HepG2 (cell line): Measurements from ENCODE around the gene COQ7. TPM values are rescaled to one million over a fixed set of nuclear protein-coding genes. Genes with fewer than 3 reads are reported as not detected.

Experiments used
- CEBPZ ChIP-seq: IDR thresholded peaks from 2 replicates; pipeline ENCODE4 v1.6.1; 2012; ENCODE audit warnings: low read length, improper control_type of control experiment
- DNMT1 ChIP-seq: sonication (generic); formaldehyde crosslinking; IDR thresholded peaks from 2 replicates; pipeline ENCODE4 v1.5.1; 2020; ENCODE audit warnings: mild to moderate bottlenecking, missing genetic modification reagents
- FOXA3 ChIP-seq: IDR thresholded peaks from 2 replicates; pipeline ENCODE4 v1.6.1; 2016; ENCODE audit warnings: missing genetic modification reagents, missing compliant biosample characterization
- HES4 ChIP-seq: sonication (generic); formaldehyde crosslinking; IDR thresholded peaks from 2 replicates; pipeline ENCODE4 v1.9.0; 2021; ENCODE audit warnings: mild to moderate bottlenecking, missing genetic modification reagents, borderline replicate concordance
- HOXA9 ChIP-seq: sonication (generic); formaldehyde crosslinking; IDR thresholded peaks from 2 replicates; pipeline ENCODE4 v1.8.1; 2022; ENCODE audit warnings: missing genetic modification reagents, mild to moderate bottlenecking, moderate library complexity, borderline replicate concordance
- JARID2 ChIP-seq: sonication (generic); formaldehyde crosslinking; IDR thresholded peaks from 2 replicates; pipeline ENCODE4 v1.8.1; 2023; ENCODE audit warnings: missing genetic modification reagents, inconsistent platforms; ENCODE audit not compliant: insufficient replicate concordance
- MIER3 ChIP-seq: IDR thresholded peaks from 2 replicates; pipeline ENCODE4 v1.6.1; 2016; ENCODE audit warnings: missing compliant biosample characterization, borderline replicate concordance
- PCBP2 ChIP-seq: fragments of 200-400 bp; formaldehyde crosslinking; optimal IDR thresholded peaks from 2 replicates; pipeline ENCODE3; 2018; ENCODE audit warnings: low read length, low read depth; ENCODE audit not compliant: poor library complexity, severe bottlenecking
- RFX1 ChIP-seq: fragments of 450-650 bp; IDR thresholded peaks from 2 replicates; pipeline ENCODE4 v1.6.1; 2017
- YEATS2 ChIP-seq: sonication (generic); formaldehyde crosslinking; IDR thresholded peaks from 2 replicates; pipeline ENCODE4 v1.4.0; 2020; ENCODE audit warnings: missing genetic modification reagents, borderline replicate concordance
- ZBTB26 ChIP-seq: IDR thresholded peaks from 2 replicates; pipeline ENCODE4 v1.6.1; 2016; ENCODE audit warnings: missing compliant biosample characterization, missing genetic modification reagents, borderline replicate concordance
- ZFP37 ChIP-seq: sonication (generic); formaldehyde crosslinking; IDR thresholded peaks from 2 replicates; pipeline ENCODE4 v1.4.0; 2020; ENCODE audit warnings: missing genetic modification reagents, borderline replicate concordance
- ZMYM3 ChIP-seq: sonication (generic); formaldehyde crosslinking; IDR thresholded peaks from 2 replicates; pipeline ENCODE4 v1.5.1; 2020; ENCODE audit warnings: mild to moderate bottlenecking, missing genetic modification reagents
- ZNF121 ChIP-seq: sonication (generic); formaldehyde crosslinking; IDR thresholded peaks from 2 replicates; pipeline ENCODE4 v1.5.0; 2020; ENCODE audit warnings: mild to moderate bottlenecking, missing genetic modification reagents
- ZNF136 ChIP-seq: sonication (generic); formaldehyde crosslinking; IDR thresholded peaks from 2 replicates; pipeline ENCODE4 v1.8.1; 2022; ENCODE audit warnings: low read depth, mild to moderate bottlenecking, moderate library complexity, missing genetic modification reagents
- ZNF543 ChIP-seq: sonication (generic); formaldehyde crosslinking; IDR thresholded peaks from 2 replicates; pipeline ENCODE4 v1.4.0; 2020; ENCODE audit warnings: mild to moderate bottlenecking, missing genetic modification reagents
- ZNF616 ChIP-seq: sonication (generic); formaldehyde crosslinking; IDR thresholded peaks from 2 replicates; pipeline ENCODE4 v1.5.0; 2020; ENCODE audit warnings: low read depth, mild to moderate bottlenecking, missing genetic modification reagents
- ZNF724P ChIP-seq: sonication (generic); formaldehyde crosslinking; IDR thresholded peaks from 2 replicates; pipeline ENCODE4 v1.8.0; 2022; ENCODE audit warnings: missing genetic modification reagents, borderline replicate concordance
- ZSCAN25 ChIP-seq: sonication (generic); formaldehyde crosslinking; IDR thresholded peaks from 2 replicates; pipeline ENCODE4 v1.8.0; 2022; ENCODE audit warnings: mild to moderate bottlenecking, missing genetic modification reagents
- polyA plus RNA-seq, 8 experiments: library from polyadenylated mRNA; depleted of rRNA in 3 of 8; stranded (reverse) in 7 of 8; unstranded in 1 of 8; fragments of >200 nt; fragmentation: Illumina TruSeq in 4 of 8; extraction: Trizol in 4 of 8; gene quantifications; 2 replicates each; pipeline versions ENCODE4 v1.2.1 to v1.2.3, GENCODE V29; 2011 to 2016; ENCODE audit warnings: low read depth in 4 of 8, missing spikeins in 1 of 8, mixed read lengths in 1 of 8; ENCODE audit not compliant: insufficient read depth in 1 of 8
- total RNA-seq, 5 experiments: library from RNA; depleted of rRNA; stranded (reverse); fragments of >200 nt; fragmentation: Illumina TruSeq; extraction: Trizol; gene quantifications; 2 replicates each; pipeline ENCODE4 v1.2.3, GENCODE V29; 2016; ENCODE audit warnings: low read depth in 1 of 5
- TF ChIP-seq, protein P1 (sequence below): sonication (generic); formaldehyde crosslinking; IDR thresholded peaks from 2 replicates; pipeline ENCODE4 v1.4.0; 2020; ENCODE audit warnings: missing genetic modification reagents, borderline replicate concordance
- TF ChIP-seq, protein P2 (sequence below): sonication (generic); formaldehyde crosslinking; IDR thresholded peaks from 2 replicates; pipeline ENCODE4 v1.4.0; 2020; ENCODE audit warnings: mild to moderate bottlenecking, missing genetic modification reagents

COQ7 gene
- total and polyA plus RNA-seq, 2 of the 13 experiments (the other 11 are each of a cell fraction or from before 2014, with no cell fraction given) = 20.1 to 45.7 TPM

DNA sequence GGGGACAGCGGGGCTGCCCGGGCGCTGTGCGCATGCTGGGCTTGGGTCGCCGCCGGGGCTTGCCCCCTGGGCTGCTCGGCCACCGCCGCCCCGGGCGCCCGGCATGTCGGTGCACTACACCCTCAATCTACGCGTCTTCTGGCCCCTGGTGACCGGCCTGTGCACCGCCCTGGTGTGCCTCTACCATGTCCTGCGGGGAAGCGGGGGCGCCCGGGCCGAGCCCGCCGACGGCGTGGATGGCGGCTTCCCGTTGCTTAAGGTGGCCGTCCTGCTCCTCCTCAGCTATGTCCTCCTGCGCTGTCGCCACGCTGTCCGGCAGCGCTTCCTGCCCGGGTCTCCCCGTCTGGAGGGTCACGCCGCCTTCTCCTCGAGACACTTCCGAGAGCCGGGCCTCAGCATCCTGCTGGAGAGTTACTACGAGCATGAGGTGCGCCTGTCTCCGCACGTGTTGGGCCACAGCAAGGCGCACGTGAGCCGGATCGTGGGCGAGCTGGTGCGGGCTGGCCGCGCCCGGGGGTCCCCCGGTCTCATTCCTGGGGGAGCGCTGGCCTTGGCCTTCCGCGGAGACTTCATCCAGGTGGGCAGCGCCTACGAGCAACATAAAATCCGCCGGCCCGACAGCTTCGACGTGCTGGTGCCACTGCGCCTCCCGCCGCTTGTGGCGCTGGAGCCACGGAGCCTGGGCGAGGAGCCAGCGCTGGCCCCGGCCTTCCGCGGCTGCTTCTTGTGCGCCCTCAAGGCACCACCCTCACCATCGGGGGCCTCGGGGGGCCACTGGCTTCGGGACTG lies 47.1 kb downstream of the COQ7 start (continued):
- TF ChIP-seq MIER3 = no peak
- no peak; the same call in 1 of the 2 replicates for TF ChIP-seq ZNF136 (CRISPR knock-in tag)
- peak; percentile 54 for TF ChIP-seq HES4 (CRISPR knock-in tag)
- TF ChIP-seq ZNF616 (CRISPR knock-in tag) = no peak; the same call in 1 of the 2 replicates
- 0 out of 2 replicates have a peak, but pooled peaks have one; percentile 83 for TF ChIP-seq ZNF724P (CRISPR knock-in tag)
- peak; percentile 73; the same call in 1 of the 2 replicates for TF ChIP-seq ZSCAN25 (CRISPR knock-in tag)
- TF ChIP-seq RFX1 = no peak
- 0 out of 2 replicates have a peak, but pooled peaks have one; percentile 4 for TF ChIP-seq ZNF543
- TF ChIP-seq YEATS2 (CRISPR knock-in tag) = no peak; the same call in 1 of the 2 replicates
- no peak for TF ChIP-seq CEBPZ
- no peak for TF ChIP-seq FOXA3 (CRISPR knock-in tag)
- TF ChIP-seq, protein P1, sequence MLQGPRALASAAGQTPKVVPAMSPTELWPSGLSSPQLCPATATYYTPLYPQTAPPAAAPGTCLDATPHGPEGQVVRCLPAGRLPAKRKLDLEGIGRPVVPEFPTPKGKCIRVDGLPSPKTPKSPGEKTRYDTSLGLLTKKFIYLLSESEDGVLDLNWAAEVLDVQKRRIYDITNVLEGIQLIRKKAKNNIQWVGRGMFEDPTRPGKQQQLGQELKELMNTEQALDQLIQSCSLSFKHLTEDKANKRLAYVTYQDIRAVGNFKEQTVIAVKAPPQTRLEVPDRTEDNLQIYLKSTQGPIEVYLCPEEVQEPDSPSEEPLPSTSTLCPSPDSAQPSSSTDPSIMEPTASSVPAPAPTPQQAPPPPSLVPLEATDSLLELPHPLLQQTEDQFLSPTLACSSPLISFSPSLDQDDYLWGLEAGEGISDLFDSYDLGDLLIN (CRISPR knock-in tag) = 0 out of 2 replicates have a peak, but pooled peaks have one; percentile 18
- no peak for TF ChIP-seq PCBP2
- peak; percentile 88 for TF ChIP-seq JARID2 (CRISPR knock-in tag)
- no peak for TF ChIP-seq ZMYM3
- no peak for TF ChIP-seq ZNF121 (CRISPR knock-in tag)
- 0 out of 2 replicates have a peak, but pooled peaks have one; percentile 30 for TF ChIP-seq ZFP37 (CRISPR knock-in tag)
- TF ChIP-seq DNMT1 (CRISPR knock-in tag) = peak; percentile 30; the same call in 1 of the 2 replicates
- TF ChIP-seq, protein P2, sequence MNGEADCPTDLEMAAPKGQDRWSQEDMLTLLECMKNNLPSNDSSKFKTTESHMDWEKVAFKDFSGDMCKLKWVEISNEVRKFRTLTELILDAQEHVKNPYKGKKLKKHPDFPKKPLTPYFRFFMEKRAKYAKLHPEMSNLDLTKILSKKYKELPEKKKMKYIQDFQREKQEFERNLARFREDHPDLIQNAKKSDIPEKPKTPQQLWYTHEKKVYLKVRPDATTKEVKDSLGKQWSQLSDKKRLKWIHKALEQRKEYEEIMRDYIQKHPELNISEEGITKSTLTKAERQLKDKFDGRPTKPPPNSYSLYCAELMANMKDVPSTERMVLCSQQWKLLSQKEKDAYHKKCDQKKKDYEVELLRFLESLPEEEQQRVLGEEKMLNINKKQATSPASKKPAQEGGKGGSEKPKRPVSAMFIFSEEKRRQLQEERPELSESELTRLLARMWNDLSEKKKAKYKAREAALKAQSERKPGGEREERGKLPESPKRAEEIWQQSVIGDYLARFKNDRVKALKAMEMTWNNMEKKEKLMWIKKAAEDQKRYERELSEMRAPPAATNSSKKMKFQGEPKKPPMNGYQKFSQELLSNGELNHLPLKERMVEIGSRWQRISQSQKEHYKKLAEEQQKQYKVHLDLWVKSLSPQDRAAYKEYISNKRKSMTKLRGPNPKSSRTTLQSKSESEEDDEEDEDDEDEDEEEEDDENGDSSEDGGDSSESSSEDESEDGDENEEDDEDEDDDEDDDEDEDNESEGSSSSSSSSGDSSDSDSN (CRISPR knock-in tag) = no peak
- peak; percentile 8; the same call in 1 of the 2 replicates for TF ChIP-seq HOXA9 (CRISPR knock-in tag)
- no peak for TF ChIP-seq ZBTB26
